PC-3 (cell line): ENCODE data around the gene HPN.
"Not testable (repeated sequence)": the region's sequence is repeated elsewhere in the genome, so short reads cannot be mapped to it uniquely, and the experiment has no call there.

Experiments used
- CTCF ChIP-seq: fragments of 300-600 bp; sonication (generic); conservative IDR thresholded peaks from 2 replicates; pipeline ENCODE4 v1.5.1; 2017; ENCODE audit warnings: antibody characterized with exemption, low read depth, mild to moderate bottlenecking, low read length
- EZH2 ChIP-seq: fragments of 300-600 bp; sonication (generic); IDR thresholded peaks from one replicate; pipeline ENCODE4 v1.6.1; 2017; ENCODE audit warnings: antibody characterized with exemption, mild to moderate bottlenecking, low read length; ENCODE audit not compliant: unreplicated experiment
- EZH2phosphoT487 ChIP-seq: fragments of 300-600 bp; sonication (generic); IDR thresholded peaks from 2 replicates; pipeline ENCODE4 v1.6.1; 2018; ENCODE audit warnings: mild to moderate bottlenecking, antibody characterized with exemption, low read length, borderline replicate concordance

- TF ChIP-seq CTCF, EZH2, EZH2phosphoT487: not testable (repeated sequence)
These were observed 12.2 kb upstream of the HPN start for GRCh38 chr19:35029275-35029736.
